ENCODE data around the gene COL28A1. TPM values are rescaled to one million over a fixed set of nuclear protein-coding genes. Genes with fewer than 3 reads are reported as not detected.

Gene COL28A1
- total and polyA plus RNA-seq, 4 donors = 1.3 to 10.2 (median 3.2) TPM

GRCh38 chr7:7554649-7555575 lies 19.2 kb upstream of the COL28A1 start:
- peak in 2 of 3 donors; percentile 19 to 28 for DNase-seq

GRCh38 chr7:7554021-7554432 lies 18.4 kb upstream of the COL28A1 start:
- H3K9ac ChIP-seq (ENCODE audit: insufficient read depth in 1 of 2, low read length in 2 of 2) = no peak overlapping the region
- WGBS, 2 donors = 91 to 93% methylated on average over 5 of the region's 5 CpGs
- DNase-seq (no peak), ATAC-seq (ENCODE audit: insufficient read depth, low FRiP score) (no peak)
- H3K36me3 ChIP-seq (ENCODE audit: control insufficient read depth in 4 of 4, insufficient read depth in 4 of 4, low read length in 4 of 4) = peaks cover 0 to 4% (median 0%) of the 10 kb centered on the region in 4 donors
- no peak overlapping the region for H3K4me3 ChIP-seq
- peaks cover 0 to 2% (median 0%) of the 10 kb centered on the region in 5 donors for H3K4me1 ChIP-seq (ENCODE audit: control insufficient read depth in 5 of 5, insufficient read depth in 5 of 5, low read length in 5 of 5)
- no peaks in the 10 kb centered on the region for H3K9me3 ChIP-seq (ENCODE audit: control insufficient read depth in 4 of 4, insufficient read depth in 3 of 4, low read length in 3 of 4)
- TF ChIP-seq CTCF (IDR thresholded peaks at IDR 0.05; ENCODE audit: control extremely low read depth, extremely low read depth) = no peak
- no peaks in the 10 kb centered on the region for H3K27me3 ChIP-seq (ENCODE audit: control insufficient read depth in 3 of 3, insufficient read depth in 3 of 3, low read length in 2 of 3)
- H3K27ac ChIP-seq (ENCODE audit: low read depth in 1 of 2, low read length in 1 of 2) = no peak overlapping the region

More at GRCh38 chr7:7554649-7555575, 19.2 kb upstream of the COL28A1 start:
- no peak for ATAC-seq (ENCODE audit: insufficient read depth, low FRiP score)
- 58 to 60% methylated on average over 8 of the region's 8 CpGs for WGBS, 2 donors
- Histone ChIP-seq H3K4me3 (no peak overlapping the region), H3K9ac (ENCODE audit: insufficient read depth in 1 of 2, low read length in 2 of 2) (no peak overlapping the region), H3K27ac (ENCODE audit: low read depth in 1 of 2, low read length in 1 of 2) (no peak overlapping the region), H3K36me3 (ENCODE audit: control insufficient read depth in 4 of 4, insufficient read depth in 4 of 4, low read length in 4 of 4) (peaks cover 0 to 4% (median 0%) of the 10 kb centered on the region in 4 donors), H3K4me1 (ENCODE audit: control insufficient read depth in 5 of 5, insufficient read depth in 5 of 5, low read length in 5 of 5) (peaks cover 0 to 2% (median 0%) of the 10 kb centered on the region in 5 donors), H3K9me3 (ENCODE audit: control insufficient read depth in 4 of 4, insufficient read depth in 3 of 4, low read length in 3 of 4) (no peaks in the 10 kb centered on the region), H3K27me3 (ENCODE audit: control insufficient read depth in 3 of 3, insufficient read depth in 3 of 3, low read length in 2 of 3) (no peaks in the 10 kb centered on the region)
- TF ChIP-seq CTCF (IDR thresholded peaks at IDR 0.05; ENCODE audit: control extremely low read depth, extremely low read depth) = no peak

- Histone ChIP-seq H3K27ac (ENCODE audit: low read depth in 1 of 2, low read length in 1 of 2) (no peak overlapping the region), H3K9ac (ENCODE audit: insufficient read depth in 1 of 2, low read length in 2 of 2) (no peak overlapping the region), H3K9me3 (ENCODE audit: control insufficient read depth in 4 of 4, insufficient read depth in 3 of 4, low read length in 3 of 4) (no peaks in the 10 kb centered on the region), H3K36me3 (ENCODE audit: control insufficient read depth in 4 of 4, insufficient read depth in 4 of 4, low read length in 4 of 4) (peaks cover 0 to 4% (median 0%) of the 10 kb centered on the region in 4 donors), H3K27me3 (ENCODE audit: control insufficient read depth in 3 of 3, insufficient read depth in 3 of 3, low read length in 2 of 3) (no peaks in the 10 kb centered on the region), H3K4me1 (ENCODE audit: control insufficient read depth in 5 of 5, insufficient read depth in 5 of 5, low read length in 5 of 5) (peaks cover 0 to 2% (median 0%) of the 10 kb centered on the region in 5 donors), H3K4me3 (no peak overlapping the region)
- TF ChIP-seq CTCF (IDR thresholded peaks at IDR 0.05; ENCODE audit: control extremely low read depth, extremely low read depth) = no peak
- no peak for DNase-seq
- 92 to 99% methylated on average over 1 of the region's 1 CpG for WGBS, 2 donors
- no peak for ATAC-seq (ENCODE audit: insufficient read depth, low FRiP score)
Observed at GRCh38 chr7:7553386-7553785, 17.7 kb upstream of the COL28A1 start.
